MCF 10A (cell line): ENCODE measurements around the gene CCDC33. TPM values are rescaled to one million over a fixed set of nuclear protein-coding genes. Genes with fewer than 3 reads are reported as not detected.

Source experiments
- BruUV-seq: library from RNA; stranded (reverse); fragments of 400-500 nt; replicated peaks from 2 replicates; lab custom pipeline; 2021; lab: Mats Ljungman, UMichigan
- CTCF ChIA-PET: fragments of 300-600 bp; sonication (Branson Sonifier 250); formaldehyde crosslinking; extraction: SDS; loops from one replicate; lab custom pipeline; 2021; ENCODE audit warnings: antibody characterized with exemption, inconsistent platforms; lab: Yijun Ruan, JAX
- POLR2A ChIA-PET: fragments of 300-600, 350-650 bp; sonication (Branson Sonifier 250); formaldehyde crosslinking; extraction: SDS; loops from one replicate; lab custom pipeline; 2020; ENCODE audit warnings: antibody characterized with exemption, inconsistent platforms; lab: Yijun Ruan, JAX
- DNase-seq: peaks from one replicate; pipeline ENCODE4 v3.0.0-alpha.2; 2018; ENCODE audit not compliant: unreplicated experiment
- H3K27ac Mint-ChIP-seq: one replicate; pipeline ENCODE4 v1.8.0; 2022; ENCODE audit warnings: mild to moderate bottlenecking, low read depth, mixed read lengths; ENCODE audit not compliant: unreplicated experiment
- H3K27me3 Mint-ChIP-seq: one replicate; pipeline ENCODE4 v1.8.0; 2022; ENCODE audit warnings: mixed read lengths; ENCODE audit not compliant: insufficient read depth, unreplicated experiment
- H3K36me3 Mint-ChIP-seq: one replicate; pipeline ENCODE4 v1.8.0; 2022; ENCODE audit warnings: mild to moderate bottlenecking, moderate library complexity, mixed read lengths; ENCODE audit not compliant: insufficient read depth, unreplicated experiment
- H3K4me1 Mint-ChIP-seq: one replicate; pipeline ENCODE4 v1.8.0; 2022; ENCODE audit warnings: mixed read lengths; ENCODE audit not compliant: insufficient read depth, unreplicated experiment
- H3K4me3 Mint-ChIP-seq: one replicate; pipeline ENCODE4 v1.8.0; 2022; ENCODE audit warnings: mild to moderate bottlenecking, moderate library complexity, mixed read lengths; ENCODE audit not compliant: unreplicated experiment
- H3K9me3 Mint-ChIP-seq: one replicate; pipeline ENCODE4 v1.8.0; 2022; ENCODE audit warnings: mixed read lengths; ENCODE audit not compliant: unreplicated experiment
- intact Hi-C: fragments of 100-400 bp; cut with micrococcal nuclease; formaldehyde crosslinking; loops from 2 replicates; pipeline ENCODE4 v1.14.1; 2022
- total RNA-seq: library from RNA; stranded (reverse); gene quantifications from 2 replicates; pipeline ENCODE4 v1.2.3, GENCODE V29; 2022
- TF ChIP-seq, protein P1 (sequence below): fragments of 200-600 bp; IDR thresholded peaks from one replicate; pipeline ENCODE4 v1.8.0; 2022; ENCODE audit warnings: antibody characterized with exemption, mild to moderate bottlenecking; ENCODE audit not compliant: unreplicated experiment

Gene CCDC33
- total RNA-seq, 1 experiment from 2014 or later = not detected

DNA sequence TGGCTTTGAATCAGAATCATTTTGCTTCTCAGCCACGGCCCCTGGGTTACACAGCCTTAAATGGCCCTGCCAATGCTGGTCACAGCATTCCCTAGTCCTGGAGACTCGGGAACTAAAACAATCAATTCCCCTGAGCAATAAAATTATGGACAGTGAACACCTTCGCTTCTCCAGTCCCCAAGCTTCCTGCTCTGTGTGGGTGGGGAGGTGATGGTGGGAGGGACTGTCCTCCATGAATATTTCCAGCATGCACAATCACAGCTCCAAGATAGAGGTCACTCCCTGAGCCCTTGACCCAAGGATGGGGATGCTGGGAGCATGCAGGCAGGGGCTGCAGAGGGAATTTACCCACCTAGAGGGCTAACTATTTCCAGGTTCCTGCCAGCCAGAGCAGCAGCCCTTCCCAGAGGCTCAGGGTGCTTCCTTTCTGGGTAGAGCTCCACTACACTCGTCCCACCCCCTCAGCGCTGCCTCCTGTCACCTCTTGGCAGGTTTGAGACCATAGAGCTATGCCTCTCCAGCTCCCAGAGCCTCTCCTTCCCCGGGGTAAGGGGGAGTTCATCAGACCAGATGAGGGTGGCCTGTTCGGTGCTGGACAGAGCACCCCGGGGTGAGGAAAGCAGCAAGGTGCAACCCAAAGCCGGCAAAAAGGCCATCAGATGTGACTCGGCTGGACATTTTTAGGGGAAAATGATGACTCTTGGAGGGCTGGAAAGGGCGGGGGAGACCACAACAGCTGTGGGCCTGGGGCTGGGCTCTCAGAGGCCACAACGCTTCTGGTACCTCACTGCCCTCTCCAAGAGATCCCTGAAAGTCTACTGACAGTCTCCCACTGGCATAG is 14.5 kb upstream of the CCDC33 start:
- H3K36me3 Mint-ChIP-seq = no peaks in the 10 kb centered on the region
- TF ChIP-seq, protein P1, sequence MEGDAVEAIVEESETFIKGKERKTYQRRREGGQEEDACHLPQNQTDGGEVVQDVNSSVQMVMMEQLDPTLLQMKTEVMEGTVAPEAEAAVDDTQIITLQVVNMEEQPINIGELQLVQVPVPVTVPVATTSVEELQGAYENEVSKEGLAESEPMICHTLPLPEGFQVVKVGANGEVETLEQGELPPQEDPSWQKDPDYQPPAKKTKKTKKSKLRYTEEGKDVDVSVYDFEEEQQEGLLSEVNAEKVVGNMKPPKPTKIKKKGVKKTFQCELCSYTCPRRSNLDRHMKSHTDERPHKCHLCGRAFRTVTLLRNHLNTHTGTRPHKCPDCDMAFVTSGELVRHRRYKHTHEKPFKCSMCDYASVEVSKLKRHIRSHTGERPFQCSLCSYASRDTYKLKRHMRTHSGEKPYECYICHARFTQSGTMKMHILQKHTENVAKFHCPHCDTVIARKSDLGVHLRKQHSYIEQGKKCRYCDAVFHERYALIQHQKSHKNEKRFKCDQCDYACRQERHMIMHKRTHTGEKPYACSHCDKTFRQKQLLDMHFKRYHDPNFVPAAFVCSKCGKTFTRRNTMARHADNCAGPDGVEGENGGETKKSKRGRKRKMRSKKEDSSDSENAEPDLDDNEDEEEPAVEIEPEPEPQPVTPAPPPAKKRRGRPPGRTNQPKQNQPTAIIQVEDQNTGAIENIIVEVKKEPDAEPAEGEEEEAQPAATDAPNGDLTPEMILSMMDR = no peak
- H3K4me3 Mint-ChIP-seq = no peak overlapping the region
- H3K27me3 Mint-ChIP-seq = peaks cover 32% of the 10 kb centered on the region
- no peak overlapping the region for H3K27ac Mint-ChIP-seq
- H3K4me1 Mint-ChIP-seq = no peaks in the 10 kb centered on the region
- no peaks in the 10 kb centered on the region for H3K9me3 Mint-ChIP-seq
- no peak for DNase-seq
- BruUV-seq = no TSS peak
- ChIA-PET POLR2A (no interaction called here), CTCF (no interaction called here)
- intact Hi-C loops = no loop called here

DNA sequence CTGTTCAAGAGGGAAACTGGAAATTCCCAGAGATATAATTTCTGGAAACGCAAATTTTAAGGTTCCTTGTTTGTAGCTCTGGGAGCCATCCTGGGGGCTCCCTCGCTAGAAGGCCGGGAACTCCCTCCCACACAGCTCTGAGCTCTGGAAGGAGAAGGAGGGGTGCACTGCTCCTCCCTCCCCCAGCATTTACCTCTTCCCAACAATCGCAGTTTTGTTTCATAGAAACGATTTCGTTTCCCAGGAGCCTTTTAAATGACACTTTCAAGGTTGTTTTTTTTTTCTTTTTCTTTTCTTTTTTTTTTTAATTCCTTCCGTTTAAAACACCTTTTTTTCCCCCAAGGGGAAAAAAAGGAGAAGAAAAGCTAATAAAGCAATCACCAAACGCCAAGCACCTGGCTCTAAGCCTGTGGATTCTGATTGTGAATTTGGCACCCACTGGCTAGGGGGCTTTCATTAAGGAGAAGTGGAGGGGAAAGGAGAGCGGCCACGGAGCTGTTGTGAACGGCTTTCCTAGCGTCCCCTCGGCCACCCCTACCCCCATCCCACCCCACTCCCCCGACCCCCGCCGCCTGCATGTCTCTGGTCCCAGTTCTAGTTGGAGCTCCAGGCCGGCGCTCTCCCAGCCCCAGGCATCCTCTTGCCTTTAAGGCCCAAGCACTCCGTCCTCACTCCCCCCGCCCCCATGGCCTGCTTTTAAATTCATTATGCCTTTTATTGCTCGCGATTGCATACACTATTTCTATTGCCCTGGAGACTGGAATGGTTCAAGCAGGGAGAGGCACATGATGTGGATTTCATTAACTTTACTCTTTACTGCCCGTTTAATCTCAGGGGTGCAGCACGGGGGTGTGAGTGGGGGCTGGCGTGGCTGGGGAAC is 13.6 kb upstream of the CCDC33 start:
- Mint-ChIP-seq H3K4me3 (no peak overlapping the region), H3K36me3 (no peaks in the 10 kb centered on the region), H3K9me3 (no peaks in the 10 kb centered on the region), H3K27me3 (peaks cover 34% of the 10 kb centered on the region), H3K4me1 (no peaks in the 10 kb centered on the region), H3K27ac (no peak overlapping the region)
- ChIA-PET POLR2A (no interaction called here), CTCF (no interaction called here)
- no peak for DNase-seq
- no TSS peak for BruUV-seq
- TF ChIP-seq, protein P1 = no peak
- intact Hi-C loops = no loop called here

DNA sequence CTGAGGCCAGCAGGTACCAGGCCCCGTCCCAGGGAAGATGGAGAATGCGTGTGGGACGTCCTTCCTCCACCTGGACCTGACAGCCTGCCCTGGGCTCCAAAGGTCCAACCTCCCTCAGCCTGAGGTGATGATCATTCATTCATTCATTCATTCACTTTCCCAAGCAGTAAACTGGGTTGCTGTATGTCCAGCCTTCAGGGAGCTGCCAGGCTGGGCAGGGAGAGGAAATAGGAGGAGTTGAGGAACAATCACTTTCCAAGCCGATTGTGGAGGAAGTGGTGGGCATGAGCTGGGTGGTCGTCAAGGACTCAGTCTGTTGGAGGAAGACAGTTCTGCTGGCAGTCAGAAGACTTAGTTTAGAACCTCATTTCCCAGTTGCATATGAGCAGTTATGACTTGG is 10.2 kb upstream of the CCDC33 start:
- no peaks in the 10 kb centered on the region for H3K4me1 Mint-ChIP-seq

More for the DNA sequence above, 10.2 kb upstream of the CCDC33 start:
- intact Hi-C loops = no loop called here
- H3K4me3 Mint-ChIP-seq = no peak overlapping the region
- H3K9me3 Mint-ChIP-seq = no peaks in the 10 kb centered on the region
- H3K36me3 Mint-ChIP-seq = no peaks in the 10 kb centered on the region
- no peak overlapping the region for H3K27ac Mint-ChIP-seq
- ChIA-PET CTCF (no interaction called here), POLR2A (interaction anchor here (1.0 kb wide), 1 partner anchor 33 kb away, joined by 4 read pairs; no protein-coding TSS in a partner anchor)
- no TSS peak for BruUV-seq
- TF ChIP-seq, protein P1 = no peak
- peaks cover 29% of the 10 kb centered on the region for H3K27me3 Mint-ChIP-seq
- DNase-seq = no peak
